GM19193 (cell line): ENCODE measurements around the gene GPR32.

ENCODE experiments used
- POLR2A ChIP-seq: IDR thresholded peaks from 4 replicates; pipeline ENCODE4 v1.6.1; 2011; ENCODE audit not compliant: insufficient read depth, insufficient read length; ENCODE audit errors: extremely low read depth

Gene GPR32

GRCh38 chr19:50817941-50818858, 47.9 kb downstream of the GPR32 start:
- TF ChIP-seq POLR2A, result peak; percentile 59

GRCh38 chr19:50818859-50819472, 48.7 kb downstream of the GPR32 start:
- TF ChIP-seq POLR2A, result no peak

GRCh38 chr19:50819636-50820035, 49.4 kb downstream of the GPR32 start:
- no peak for TF ChIP-seq POLR2A

- TF ChIP-seq POLR2A, result peak; percentile 7
These were observed 49.8 kb downstream of the GPR32 start for GRCh38 chr19:50820086-50820485.

- peak; percentile 15 for TF ChIP-seq POLR2A
These were observed 50.4 kb downstream of the GPR32 start for GRCh38 chr19:50820549-50821247.

- TF ChIP-seq POLR2A, result no peak
These were observed 51.0 kb downstream of the GPR32 start for GRCh38 chr19:50821248-50821612.
